Endothelial cell of umbilical vein (primary cell): ENCODE measurements around the gene PCDHGB4. TPM values are rescaled to one million over a fixed set of nuclear protein-coding genes. Genes with fewer than 3 reads are reported as not detected.
A peak's percentile ranks its signal among the peaks of the same experiment; 100 is the strongest.

Source experiments
- BruUV-seq: library from RNA; stranded (reverse); fragments of 400-500 nt; replicated peaks from 2 replicates; lab custom pipeline; 2021; lab: Mats Ljungman, UMichigan
- CTCF ChIA-PET: fragments of 300-600, 350-600 bp; sonication (Branson Sonifier 250); formaldehyde crosslinking; loops from one replicate; lab custom pipeline; 2021; ENCODE audit warnings: antibody characterized with exemption, inconsistent platforms; lab: Charles Lee
- POLR2A ChIA-PET: fragments of 300-600, 350-600 bp; sonication (Branson Sonifier 250); formaldehyde crosslinking; loops from one replicate; lab custom pipeline; 2021; ENCODE audit warnings: antibody characterized with exemption, inconsistent platforms; lab: Charles Lee
- DNase-seq: peaks from one replicate; pipeline ENCODE4 v3.0.0-alpha.2; 2011; ENCODE audit warnings: low read depth, low spot score
- FAIRE-seq: peaks from 2 replicates; lab custom pipeline; 2011; peaks lifted over from hg19 to GRCh38; lab: Jason Lieb, UNC
- H2AFZ ChIP-seq: 2 replicates; pipeline ENCODE4 v1.6.0; 2012; ENCODE audit warnings: low read depth, low read length, control low read depth, inconsistent platforms
- H3K27ac ChIP-seq: 2 replicates; pipeline ENCODE4 v1.5.1; 2011; ENCODE audit warnings: low read depth, mild to moderate bottlenecking, control low read depth, low read length, moderate library complexity; ENCODE audit not compliant: insufficient read depth
- H3K27me3 ChIP-seq, 2 experiments: 2 replicates each; pipeline versions ENCODE4 v1.6.0 to v1.6.1; 2011; ENCODE audit warnings: low read length in 2 of 2, mixed read lengths in 1 of 2; ENCODE audit not compliant: control insufficient read depth in 2 of 2, insufficient read depth in 2 of 2
- H3K36me3 ChIP-seq, 2 experiments: 2 replicates in 1 of 2; 3 replicates in 1 of 2; pipeline ENCODE4 v1.5.1; 2011; ENCODE audit warnings: low read length in 2 of 2, mild to moderate bottlenecking in 1 of 2, moderate library complexity in 1 of 2; ENCODE audit not compliant: control insufficient read depth in 2 of 2, insufficient read depth in 2 of 2; ENCODE audit errors: extremely low read depth in 1 of 2
- H3K4me1 ChIP-seq: 3 replicates; pipeline ENCODE4 v1.5.1; 2011; ENCODE audit warnings: mild to moderate bottlenecking, low read length; ENCODE audit not compliant: control insufficient read depth, insufficient read depth; ENCODE audit errors: extremely low read depth
- H3K4me2 ChIP-seq: 2 replicates; pipeline ENCODE4 v1.6.1; 2011; ENCODE audit warnings: low read length, control low read depth, mixed read lengths; ENCODE audit not compliant: insufficient read depth
- H3K4me3 ChIP-seq, 3 experiments: fragments of 200-600 bp in 1 of 3; sonication (generic), shearing (Covaris generic) in 1 of 3; replicated peaks in 1 of 3; 2 replicates each; pipeline ENCODE4 v1.5.1; 2011 to 2016; ENCODE audit warnings: control low read depth in 3 of 3, low read length in 3 of 3, mild to moderate bottlenecking in 2 of 3, inconsistent platforms in 1 of 3, low read depth in 1 of 3, moderate library complexity in 1 of 3; ENCODE audit not compliant: insufficient read depth in 1 of 3
- H3K79me2 ChIP-seq: 2 replicates; pipeline ENCODE4 v1.6.0; 2012; ENCODE audit warnings: low read length, inconsistent platforms; ENCODE audit not compliant: control insufficient read depth, insufficient read depth
- H3K9ac ChIP-seq: replicated peaks from 2 replicates; pipeline ENCODE3; 2011; ENCODE audit warnings: low read length, control low read depth; ENCODE audit not compliant: insufficient read depth; ENCODE audit errors: extremely low read depth
- H3K9me1 ChIP-seq: replicated peaks from 3 replicates; pipeline ENCODE4 v1.6.0; 2011; ENCODE audit warnings: mild to moderate bottlenecking, low read length; ENCODE audit not compliant: control insufficient read depth, insufficient read depth; ENCODE audit errors: extremely low read depth
- H3K9me3 ChIP-seq: replicated peaks from 2 replicates; pipeline ENCODE4 v1.5.1; 2012; ENCODE audit warnings: low read length, inconsistent platforms; ENCODE audit not compliant: control insufficient read depth, insufficient read depth
- H4K20me1 ChIP-seq: replicated peaks from 2 replicates; pipeline ENCODE3; 2011; ENCODE audit warnings: mild to moderate bottlenecking, low read length; ENCODE audit not compliant: control insufficient read depth, insufficient read depth; ENCODE audit errors: extremely low read depth
- CTCF ChIP-seq, 2 donors: IDR thresholded peaks; 1 replicate in 1 of 2; 2 replicates in 1 of 2; pipeline ENCODE4 v1.5.1; 2011; ENCODE audit warnings: low read length in 2 of 2, mild to moderate bottlenecking in 2 of 2, moderate library complexity in 2 of 2, control low read depth in 1 of 2, inconsistent platforms in 1 of 2, low read depth in 1 of 2; ENCODE audit not compliant: insufficient read depth in 1 of 2; ENCODE audit errors: extremely low read depth in 1 of 2
- EZH2 ChIP-seq: IDR thresholded peaks from 2 replicates; pipeline ENCODE4 v1.6.1; 2012; ENCODE audit warnings: borderline replicate concordance, low read depth, mild to moderate bottlenecking, moderate library complexity, low read length, inconsistent platforms; ENCODE audit not compliant: severe bottlenecking
- FOS ChIP-seq: IDR thresholded peaks from 2 replicates; pipeline ENCODE4 v1.6.1; 2011; ENCODE audit warnings: mild to moderate bottlenecking, low read length, moderate library complexity, borderline replicate concordance; ENCODE audit not compliant: insufficient read depth
- GATA2 ChIP-seq: IDR thresholded peaks from 2 replicates; pipeline ENCODE4 v1.7.0; 2011; ENCODE audit warnings: low read depth, mild to moderate bottlenecking, moderate library complexity, mixed read lengths, low read length; ENCODE audit not compliant: insufficient read length, insufficient read depth
- JUN ChIP-seq: IDR thresholded peaks from 2 replicates; pipeline ENCODE4 v1.6.1; 2011; ENCODE audit warnings: borderline replicate concordance, low read depth; ENCODE audit not compliant: insufficient read length, insufficient read depth
- MAX ChIP-seq: IDR thresholded peaks from 2 replicates; pipeline ENCODE4 v1.6.1; 2011; ENCODE audit not compliant: insufficient read depth, insufficient read length
- MYC ChIP-seq: IDR thresholded peaks from one replicate; pipeline ENCODE4 v1.6.1; 2011; ENCODE audit warnings: mild to moderate bottlenecking, low read depth, low read length
- POLR2A ChIP-seq: IDR thresholded peaks from 2 replicates; pipeline ENCODE4 v1.6.1; 2012; ENCODE audit warnings: low read depth, mild to moderate bottlenecking, control low read depth, low read length
- POLR2AphosphoS5 ChIP-seq: IDR thresholded peaks from 2 replicates; pipeline ENCODE4 v1.6.1; 2012; ENCODE audit warnings: low read depth, mild to moderate bottlenecking, control low read depth, low read length, moderate library complexity; ENCODE audit not compliant: insufficient read depth
- dilution Hi-C: fragments of 300-500 bp; cut with MboI; formaldehyde crosslinking; loops from one replicate; pipeline ENCODE4 v1.15.0; 2019; ENCODE audit warnings: low sequenced_read_pairs; ENCODE audit not compliant: extremely low pct_ligation_motif_present
- intact Hi-C: fragments of 100-400 bp; cut with micrococcal nuclease; formaldehyde crosslinking; loops from one replicate; pipeline ENCODE4 v1.10.0; 2022
- polyA plus RNA-seq, 4 experiments: library from polyadenylated mRNA; depleted of rRNA in 3 of 4; stranded (reverse) in 3 of 4; unstranded in 1 of 4; fragments of >200 nt; gene quantifications; 2 replicates each; pipeline versions ENCODE4 v1.2.1 to v1.2.3, GENCODE V29; 2011 to 2012; ENCODE audit warnings: missing spikeins in 1 of 4
- total RNA-seq: library from RNA; stranded (reverse); gene quantifications from 2 replicates; pipeline ENCODE4 v1.2.3, GENCODE V29; 2021

The PCDHGB4 gene
- total and polyA plus RNA-seq, 2 donors (not counting 3 experiments of a cell fraction or from before 2014, with no cell fraction given), result 6.5 to 6.9 TPM

- H3K9me3 ChIP-seq, result no peaks in the 10 kb centered on the region
- ChIA-PET POLR2A (no interaction called here), CTCF (interaction anchor here (1.0 to 3.6 kb wide), 17 partner anchors 10 to 269 kb away, joined by 3 to 29 read pairs (median 6); partner anchors contain the start of genes DIAPH1, PCDHB14, PCDHGA1 and PCDHGA10)
- no TSS peak for BruUV-seq
- DNase-seq, result no peak
- TF ChIP-seq FOS (no peak), MAX (no peak), CTCF (IDR thresholded peaks at IDR 0.05; ENCODE audit: extremely low read depth in 1 of 2, insufficient read depth in 1 of 2, low read depth in 1 of 2, low read length in 2 of 2) (peak; percentile 41 to 44)
- intact Hi-C loops, result loop anchor here (5.0 kb wide), 1 partner anchor 212 kb away; no protein-coding TSS in a partner anchor
- no peak within 1 kb of the TSS for H3K27ac ChIP-seq
- no peaks in the 10 kb centered on the region for H3K79me2 ChIP-seq
- no peak within 1 kb of the TSS for H2AFZ ChIP-seq
- H3K4me1 ChIP-seq, result no peaks in the 10 kb centered on the region
- H3K9ac ChIP-seq, result no peak within 1 kb of the TSS
- dilution Hi-C loops, result no loop called here
- peaks cover 25 to 48% of the 10 kb centered on the region in 2 experiments for H3K27me3 ChIP-seq
- no peaks in the 10 kb centered on the region for H4K20me1 ChIP-seq
- no peaks in the 10 kb centered on the region for H3K9me1 ChIP-seq
- no peaks in the 10 kb centered on the region for H3K36me3 ChIP-seq
- peak within 1 kb of the TSS; percentile 16 for H3K4me2 ChIP-seq
- H3K4me3 ChIP-seq, result no peak within 1 kb of the TSS
- FAIRE-seq, result no peak
Measured at GRCh38 chr5:141349917-141350619, 37.4 kb upstream of the PCDHGB4 start, which contains the start of gene PCDHGB1. TSS of gene PCDHGB1 (plus strand) at chr5:141350099. CDS start at chr5:141350261, 162 bp downstream.

GRCh38 chr5:141351591-141351990 is 35.9 kb upstream of the PCDHGB4 start:
- no peak for TF ChIP-seq MAX
- TF ChIP-seq POLR2A, result no peak
- no peak for TF ChIP-seq CTCF (IDR thresholded peaks at IDR 0.05; ENCODE audit: extremely low read depth in 1 of 2, insufficient read depth in 1 of 2, low read depth in 1 of 2, low read length in 2 of 2)
- no peak for TF ChIP-seq EZH2
- no peak for TF ChIP-seq POLR2AphosphoS5
- no peak for TF ChIP-seq GATA2
- no peak for TF ChIP-seq MYC
- no peak for TF ChIP-seq JUN
- TF ChIP-seq FOS, result no peak
- H4K20me1 ChIP-seq, result no peaks in the 10 kb centered on the region
- H2AFZ ChIP-seq, result no peak overlapping the region
- no peak for FAIRE-seq
- no peaks in the 10 kb centered on the region for H3K9me1 ChIP-seq
- H3K9ac ChIP-seq, result no peak overlapping the region
- peaks cover 27 to 60% of the 10 kb centered on the region in 2 experiments for H3K27me3 ChIP-seq
- H3K79me2 ChIP-seq, result no peaks in the 10 kb centered on the region
- intact Hi-C loops (loop anchor here (5.0 kb wide), 1 partner anchor 211 kb away; no protein-coding TSS in a partner anchor), dilution Hi-C loops (no loop called here)
- ChIA-PET POLR2A (no interaction called here), CTCF (no interaction called here)
- H3K36me3 ChIP-seq, result no peaks in the 10 kb centered on the region
- H3K4me3 ChIP-seq, result no peak overlapping the region
- H3K4me2 ChIP-seq, result no peak overlapping the region
- H3K9me3 ChIP-seq, result no peaks in the 10 kb centered on the region
- no peak overlapping the region for H3K27ac ChIP-seq
- H3K4me1 ChIP-seq, result no peaks in the 10 kb centered on the region
- no TSS peak for BruUV-seq
- no peak for DNase-seq
